ENCODE results near the gene TDRD12. TPM values are rescaled to one million over a fixed set of nuclear protein-coding genes. Genes with fewer than 3 reads are reported as not detected.

Gene TDRD12
- total RNA-seq, 4 donors from 2014 or later = 0.16 to 1.3 (median 0.73) TPM

GRCh38 chr19:32819419-32820400 lies 100.1 kb downstream of the TDRD12 start:
- intact Hi-C loops (cut with DNase I; ENCODE audit: low total_unique reads) = no loop called here
- TF ChIP-seq CTCF (IDR thresholded peaks at IDR 0.05) = no peak
- TF ChIP-seq POLR2A (IDR thresholded peaks at IDR 0.05) = no peak
- no peak overlapping the region for H3K4me3 ChIP-seq (ENCODE audit: low read depth, poor library complexity, severe bottlenecking)
- DNase-seq (ENCODE audit: low spot score in 2 of 2) = peak in 1 of 2 donors; percentile 67
- 57% methylated on average over 17 of the region's 17 CpGs for WGBS, 2 donors

- no peak for TF ChIP-seq POLR2A (IDR thresholded peaks at IDR 0.05)
- TF ChIP-seq CTCF (IDR thresholded peaks at IDR 0.05) = no peak
- WGBS, 2 donors = 85 to 88% methylated on average over 14 of the region's 14 CpGs
- intact Hi-C loops (cut with DNase I; ENCODE audit: low total_unique reads) = no loop called here
- no peak overlapping the region for H3K4me3 ChIP-seq (ENCODE audit: low read depth, poor library complexity, severe bottlenecking)
- DNase-seq (ENCODE audit: low spot score in 2 of 2) = peak in 1 of 2 donors; percentile 60
These were observed 103.6 kb downstream of the TDRD12 start for GRCh38 chr19:32822916-32823746.

GRCh38 chr19:32823747-32824102 lies 104.2 kb downstream of the TDRD12 start:
- TF ChIP-seq CTCF (IDR thresholded peaks at IDR 0.05) = no peak
- 77 to 91% methylated on average over 5 to 7 of the region's 7 CpGs for WGBS, 2 donors
- no peak overlapping the region for H3K4me3 ChIP-seq (ENCODE audit: low read depth, poor library complexity, severe bottlenecking)
- DNase-seq (ENCODE audit: low spot score in 2 of 2) = peak in 1 of 2 donors; percentile 48
- intact Hi-C loops (cut with DNase I; ENCODE audit: low total_unique reads) = no loop called here

GRCh38 chr19:32824191-32824751 lies 104.7 kb downstream of the TDRD12 start:
- peak in 1 of 2 donors; percentile 65 for DNase-seq (ENCODE audit: low spot score in 2 of 2)
- intact Hi-C loops (cut with DNase I; ENCODE audit: low total_unique reads) = no loop called here
- TF ChIP-seq POLR2A (IDR thresholded peaks at IDR 0.05) (no peak), CTCF (IDR thresholded peaks at IDR 0.05) (no peak)
- WGBS, 2 donors = 43 to 44% methylated on average over 17 to 18 of the region's 20 CpGs
- H3K4me3 ChIP-seq (ENCODE audit: low read depth, poor library complexity, severe bottlenecking) = no peak overlapping the region

- 60 to 68% methylated on average over 21 of the region's 21 CpGs for WGBS, 2 donors
- peak in 1 of 2 donors; percentile 68 for DNase-seq (ENCODE audit: low spot score in 2 of 2)
- intact Hi-C loops (cut with DNase I; ENCODE audit: low total_unique reads) = no loop called here
- no peak for TF ChIP-seq CTCF (IDR thresholded peaks at IDR 0.05)
- H3K4me3 ChIP-seq (ENCODE audit: low read depth, poor library complexity, severe bottlenecking) = no peak overlapping the region
These were observed 105.5 kb downstream of the TDRD12 start for GRCh38 chr19:32824916-32825608.

Measured in lower leg skin (tissue), 4 donors.